Neural progenitor cell (in vitro differentiated cells): Measurements from ENCODE around the gene KIRREL3. TPM values are rescaled to one million over a fixed set of nuclear protein-coding genes. Genes with fewer than 3 reads are reported as not detected.

Experiments used
- DNase-seq: peaks from one replicate; pipeline ENCODE4 v3.0.0-alpha.2; 2016; ENCODE audit warnings: low spot score
- H2AFZ ChIP-seq: fragments of 200-600 bp; sonication (generic); replicated peaks from 2 replicates; pipeline ENCODE4 v1.6.1; 2016; ENCODE audit warnings: antibody characterized with exemption
- H3F3A ChIP-seq: fragments of 200-600 bp; sonication (generic); 2 replicates; pipeline ENCODE4 v1.6.1; 2016; ENCODE audit warnings: antibody characterized with exemption, low read depth
- H3K27ac ChIP-seq: fragments of 200-600 bp; sonication (generic); 2 replicates; pipeline ENCODE4 v1.5.1; 2016; ENCODE audit warnings: mild to moderate bottlenecking
- H3K27me3 ChIP-seq: fragments of 200-600 bp; sonication (generic); 2 replicates; pipeline ENCODE4 v1.6.1; 2016; ENCODE audit warnings: mild to moderate bottlenecking, moderate library complexity
- H3K36me3 ChIP-seq: fragments of 200-600 bp; sonication (generic); 2 replicates; pipeline ENCODE4 v1.5.1; 2016
- H3K4me1 ChIP-seq: fragments of 200-600 bp; sonication (generic); 2 replicates; pipeline ENCODE4 v1.6.1; 2016; ENCODE audit warnings: mixed run types
- H3K4me2 ChIP-seq: fragments of 200-600 bp; sonication (generic); 2 replicates; pipeline ENCODE4 v1.6.1; 2016
- H3K4me3 ChIP-seq: fragments of 200-600 bp; sonication (generic); 2 replicates; pipeline ENCODE4 v1.5.1; 2016
- H3K79me2 ChIP-seq: fragments of 200-600 bp; sonication (generic); 2 replicates; pipeline ENCODE4 v1.6.1; 2016; ENCODE audit warnings: low read depth
- H3K9ac ChIP-seq: fragments of 200-600 bp; sonication (generic); 2 replicates; pipeline ENCODE4 v1.6.1; 2016
- H3K9me3 ChIP-seq: fragments of 200-600 bp; sonication (generic); 2 replicates; pipeline ENCODE4 v1.5.1; 2016; ENCODE audit warnings: low read depth
- H4K20me1 ChIP-seq: fragments of 200-600 bp; sonication (generic); 2 replicates; pipeline ENCODE4 v1.6.1; 2016; ENCODE audit warnings: low read depth
- H3K27ac Mint-ChIP-seq: 3 replicates; pipeline ENCODE4 v1.8.0; 2021; ENCODE audit warnings: mixed read lengths
- H3K27me3 Mint-ChIP-seq: 2 replicates; pipeline ENCODE4 v1.8.0; 2022; ENCODE audit warnings: low read depth, mild to moderate bottlenecking, inconsistent platforms, moderate library complexity, mixed read lengths; ENCODE audit not compliant: insufficient read depth
- H3K36me3 Mint-ChIP-seq: 3 replicates; pipeline ENCODE4 v1.8.0; 2021; ENCODE audit warnings: mixed read lengths
- H3K4me1 Mint-ChIP-seq: 3 replicates; pipeline ENCODE4 v1.8.0; 2021; ENCODE audit warnings: mixed read lengths
- H3K4me3 Mint-ChIP-seq: 3 replicates; pipeline ENCODE4 v1.8.0; 2021; ENCODE audit warnings: mild to moderate bottlenecking, moderate library complexity, mixed read lengths
- H3K9me3 Mint-ChIP-seq: 3 replicates; pipeline ENCODE4 v1.8.0; 2020; ENCODE audit warnings: mixed read lengths
- CTCF ChIP-seq: fragments of 200-600 bp; sonication (generic); IDR thresholded peaks from 2 replicates; pipeline ENCODE4 v1.5.1; 2017; ENCODE audit warnings: antibody characterized with exemption, mild to moderate bottlenecking
- EZH2 ChIP-seq: fragments of 200-600 bp; sonication (generic); IDR thresholded peaks from 2 replicates; pipeline ENCODE4 v1.6.1; 2017; ENCODE audit warnings: antibody characterized with exemption, mild to moderate bottlenecking, moderate library complexity
- EZH2phosphoT487 ChIP-seq: fragments of 200-600 bp; sonication (generic); IDR thresholded peaks from 2 replicates; pipeline ENCODE4 v1.6.1; 2017; ENCODE audit warnings: antibody characterized with exemption
- total RNA-seq: library from RNA; depleted of rRNA; stranded (reverse); fragments of >200 nt; gene quantifications from 2 replicates; pipeline ENCODE4 v1.2.3, GENCODE V29; 2015; ENCODE audit warnings: low replicate concordance

The KIRREL3 gene
- total RNA-seq, 1 donor from 2014 or later, result 1.1 TPM

- TF ChIP-seq EZH2 (no peak), CTCF (no peak)
- DNase-seq, result peak; percentile 95
- Histone ChIP-seq H3K9me3 (no peaks in the 10 kb centered on the region), H2AFZ (peak overlapping the region; percentile 92), H3K36me3 (no peaks in the 10 kb centered on the region), H3K27me3 (peaks cover 9% of the 10 kb centered on the region), H3K27ac (no peak overlapping the region), H3K79me2 (no peaks in the 10 kb centered on the region), H3K4me1 (peaks cover 4% of the 10 kb centered on the region), H3F3A (peaks cover 7% of the 10 kb centered on the region), H4K20me1 (no peaks in the 10 kb centered on the region), H3K9ac (no peak overlapping the region), H3K4me3 (peak overlapping the region; percentile 39), H3K4me2 (peak overlapping the region; percentile 75)
- H3K4me1 Mint-ChIP-seq, result peaks cover 6% of the 10 kb centered on the region
- no peak overlapping the region for H3K4me3 Mint-ChIP-seq
- H3K36me3 Mint-ChIP-seq, result peaks cover 7% of the 10 kb centered on the region
- no peak overlapping the region for H3K27ac Mint-ChIP-seq
- no peaks in the 10 kb centered on the region for H3K9me3 Mint-ChIP-seq
- peaks cover 2% of the 10 kb centered on the region for H3K27me3 Mint-ChIP-seq
Measured at GRCh38 chr11:126416542-126417090, 584.0 kb downstream of the KIRREL3 start.

GRCh38 chr11:126415669-126416420, 584.7 kb downstream of the KIRREL3 start:
- Mint-ChIP-seq H3K27ac (peak overlapping the region; percentile 74), H3K4me3 (no peak overlapping the region), H3K36me3 (peaks cover 7% of the 10 kb centered on the region), H3K9me3 (no peaks in the 10 kb centered on the region), H3K4me1 (peaks cover 7% of the 10 kb centered on the region), H3K27me3 (peaks cover 2% of the 10 kb centered on the region)
- Histone ChIP-seq H3K9me3 (no peaks in the 10 kb centered on the region), H3K4me3 (no peak overlapping the region), H3K4me1 (peaks cover 4% of the 10 kb centered on the region), H4K20me1 (no peaks in the 10 kb centered on the region), H3K9ac (no peak overlapping the region), H3K79me2 (no peaks in the 10 kb centered on the region), H3K27me3 (peaks cover 9% of the 10 kb centered on the region), H3K27ac (no peak overlapping the region), H3K4me2 (peak overlapping the region; percentile 75), H3F3A (peaks cover 7% of the 10 kb centered on the region), H3K36me3 (no peaks in the 10 kb centered on the region), H2AFZ (peak overlapping the region; percentile 61)
- DNase-seq, result no peak
- no peak for TF ChIP-seq EZH2phosphoT487
- no peak for TF ChIP-seq CTCF
- no peak for TF ChIP-seq EZH2

GRCh38 chr11:126415128-126415527, 585.4 kb downstream of the KIRREL3 start:
- Histone ChIP-seq H3F3A (peaks cover 7% of the 10 kb centered on the region), H3K36me3 (no peaks in the 10 kb centered on the region), H3K4me2 (no peak overlapping the region), H3K27ac (no peak overlapping the region), H4K20me1 (no peaks in the 10 kb centered on the region), H3K79me2 (no peaks in the 10 kb centered on the region), H3K4me3 (no peak overlapping the region), H3K27me3 (peaks cover 9% of the 10 kb centered on the region), H3K4me1 (peaks cover 4% of the 10 kb centered on the region), H3K9me3 (no peaks in the 10 kb centered on the region), H2AFZ (no peak overlapping the region), H3K9ac (no peak overlapping the region)
- peaks cover 7% of the 10 kb centered on the region for H3K36me3 Mint-ChIP-seq
- no peak overlapping the region for H3K27ac Mint-ChIP-seq
- DNase-seq, result no peak
- H3K4me1 Mint-ChIP-seq, result peaks cover 10% of the 10 kb centered on the region
- H3K27me3 Mint-ChIP-seq, result peaks cover 2% of the 10 kb centered on the region
- H3K9me3 Mint-ChIP-seq, result no peaks in the 10 kb centered on the region
- TF ChIP-seq CTCF, result no peak
- TF ChIP-seq EZH2phosphoT487, result no peak
- no peak for TF ChIP-seq EZH2
- no peak overlapping the region for H3K4me3 Mint-ChIP-seq
